RWPE2 (cell line): ENCODE data around the gene CLEC2D.

Experiments
- ATAC-seq: fragments of 200-7000 bp; cut with Tn5 transposase; 3 replicates; pipeline ENCODE4 v1.9.1; 2021; ENCODE audit warnings: low read depth
- DNase-seq: peaks from one replicate; pipeline ENCODE4 v3.0.0-alpha.2; 2020; ENCODE audit warnings: low spot score
- H3K27ac ChIP-seq: fragments of 450-650 bp; 2 replicates; pipeline ENCODE4 v1.5.1; 2017; ENCODE audit warnings: mild to moderate bottlenecking; ENCODE audit not compliant: poor library complexity, severe bottlenecking
- H3K27me3 ChIP-seq: fragments of 250-450 bp; sonication (Bioruptor Pico); 2 replicates; pipeline ENCODE4 v1.5.1; 2021; ENCODE audit warnings: mild to moderate bottlenecking, moderate library complexity; ENCODE audit not compliant: insufficient read depth, poor library complexity, severe bottlenecking
- H3K36me3 ChIP-seq: fragments of 250-450 bp; sonication (Bioruptor Pico); 2 replicates; pipeline ENCODE4 v1.5.1; 2020; ENCODE audit warnings: low read depth, mild to moderate bottlenecking, moderate library complexity
- H3K4me1 ChIP-seq: fragments of 250-450 bp; sonication (Bioruptor Pico); 2 replicates; pipeline ENCODE4 v1.5.1; 2021; ENCODE audit warnings: mild to moderate bottlenecking, moderate library complexity; ENCODE audit not compliant: insufficient read depth, poor library complexity, severe bottlenecking
- H3K4me3 ChIP-seq: fragments of 250-450 bp; sonication (Bioruptor Pico); 2 replicates; pipeline ENCODE4 v1.5.1; 2021; ENCODE audit warnings: mild to moderate bottlenecking, moderate library complexity; ENCODE audit not compliant: severe bottlenecking
- H3K9me3 ChIP-seq: fragments of 250-450 bp; sonication (Bioruptor Pico); 2 replicates; pipeline ENCODE4 v1.5.1; 2021; ENCODE audit warnings: mild to moderate bottlenecking, moderate library complexity; ENCODE audit not compliant: severe bottlenecking
- TF ChIP-seq, protein P1 (sequence below): fragments of 450-650 bp; IDR thresholded peaks from one replicate; pipeline ENCODE4 v1.5.1; 2017; ENCODE audit warnings: mild to moderate bottlenecking, moderate library complexity; ENCODE audit not compliant: poor library complexity, severe bottlenecking

CLEC2D gene

DNA sequence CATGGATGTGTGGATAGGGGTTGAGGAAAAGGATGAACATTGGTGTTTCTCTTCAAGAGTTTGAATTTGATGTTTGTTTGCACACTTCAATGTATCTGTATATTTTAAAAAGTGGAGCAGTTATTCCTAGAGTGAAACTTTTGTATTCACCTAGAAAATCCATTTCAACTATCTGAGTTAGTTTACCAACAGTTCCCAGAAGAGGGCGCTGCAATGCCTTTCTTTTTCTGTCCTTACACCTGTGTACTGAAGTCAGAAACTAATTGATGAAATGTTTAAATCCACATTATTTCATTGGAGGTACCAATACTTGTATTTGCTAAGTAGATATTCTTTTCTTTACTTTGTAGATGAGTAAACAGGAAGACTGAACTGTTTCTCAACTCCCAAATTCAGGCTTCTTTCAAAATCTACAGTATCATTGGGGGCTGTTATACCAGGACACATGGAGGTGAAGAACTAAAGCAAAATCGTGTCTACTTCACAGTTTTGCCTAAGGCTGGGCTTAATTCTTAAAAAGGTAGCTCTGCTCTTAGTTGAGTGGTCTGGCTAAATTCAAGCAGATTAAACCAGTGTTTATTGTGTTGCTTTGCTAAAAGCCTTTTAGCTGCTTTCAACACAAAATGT lies 35.2 kb upstream of the CLEC2D start:
- no peak for ATAC-seq
- peaks cover 4% of the 10 kb centered on the region for H3K4me1 ChIP-seq
- no peak overlapping the region for H3K27ac ChIP-seq
- no peak overlapping the region for H3K4me3 ChIP-seq
- TF ChIP-seq, protein P1, sequence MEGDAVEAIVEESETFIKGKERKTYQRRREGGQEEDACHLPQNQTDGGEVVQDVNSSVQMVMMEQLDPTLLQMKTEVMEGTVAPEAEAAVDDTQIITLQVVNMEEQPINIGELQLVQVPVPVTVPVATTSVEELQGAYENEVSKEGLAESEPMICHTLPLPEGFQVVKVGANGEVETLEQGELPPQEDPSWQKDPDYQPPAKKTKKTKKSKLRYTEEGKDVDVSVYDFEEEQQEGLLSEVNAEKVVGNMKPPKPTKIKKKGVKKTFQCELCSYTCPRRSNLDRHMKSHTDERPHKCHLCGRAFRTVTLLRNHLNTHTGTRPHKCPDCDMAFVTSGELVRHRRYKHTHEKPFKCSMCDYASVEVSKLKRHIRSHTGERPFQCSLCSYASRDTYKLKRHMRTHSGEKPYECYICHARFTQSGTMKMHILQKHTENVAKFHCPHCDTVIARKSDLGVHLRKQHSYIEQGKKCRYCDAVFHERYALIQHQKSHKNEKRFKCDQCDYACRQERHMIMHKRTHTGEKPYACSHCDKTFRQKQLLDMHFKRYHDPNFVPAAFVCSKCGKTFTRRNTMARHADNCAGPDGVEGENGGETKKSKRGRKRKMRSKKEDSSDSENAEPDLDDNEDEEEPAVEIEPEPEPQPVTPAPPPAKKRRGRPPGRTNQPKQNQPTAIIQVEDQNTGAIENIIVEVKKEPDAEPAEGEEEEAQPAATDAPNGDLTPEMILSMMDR = peak; percentile 50
- H3K36me3 ChIP-seq = no peaks in the 10 kb centered on the region
- H3K9me3 ChIP-seq = no peaks in the 10 kb centered on the region
- no peaks in the 10 kb centered on the region for H3K27me3 ChIP-seq
- no peak for DNase-seq

DNA sequence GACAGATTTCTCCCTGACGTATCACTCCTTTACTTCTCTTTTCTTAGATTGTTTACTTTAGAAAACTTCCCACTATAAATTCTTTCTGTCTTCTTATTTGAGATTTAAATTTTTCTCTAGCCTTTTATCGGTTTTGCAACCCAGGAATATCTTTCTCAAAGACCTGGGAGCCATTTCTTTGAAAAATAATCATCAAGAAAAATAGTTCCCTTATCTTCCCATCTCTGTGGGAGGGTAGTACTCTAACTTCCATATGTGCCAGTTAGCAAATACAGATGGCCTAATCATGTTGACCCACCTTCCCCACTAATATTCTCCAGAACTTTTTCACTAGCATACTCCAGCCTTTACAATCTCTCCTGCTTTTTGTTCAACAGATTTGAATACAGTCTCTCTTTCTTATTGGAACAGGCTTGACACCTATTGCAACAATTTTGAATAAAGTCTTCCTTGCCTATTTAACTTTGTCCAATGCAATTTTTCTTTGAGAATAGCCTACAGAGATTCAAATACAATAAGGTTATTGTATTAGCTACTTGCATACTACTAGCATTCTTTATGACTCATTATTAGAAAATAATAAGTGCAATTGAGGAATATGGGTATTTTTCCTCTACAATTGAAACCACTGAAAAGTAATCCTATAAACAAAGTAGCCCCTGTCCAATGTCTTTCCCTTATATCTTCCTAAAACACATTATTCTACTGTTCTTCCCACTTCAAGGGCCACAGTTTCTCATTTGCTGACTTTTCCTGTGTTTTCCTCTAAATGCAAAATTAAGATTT lies 34.4 kb upstream of the CLEC2D start:
- H3K4me3 ChIP-seq = no peak overlapping the region
- H3K36me3 ChIP-seq = no peaks in the 10 kb centered on the region
- no peak for DNase-seq
- no peak overlapping the region for H3K27ac ChIP-seq
- ATAC-seq = no peak
- no peaks in the 10 kb centered on the region for H3K9me3 ChIP-seq
- H3K27me3 ChIP-seq = no peaks in the 10 kb centered on the region
- TF ChIP-seq, protein P1 = no peak
- peaks cover 4% of the 10 kb centered on the region for H3K4me1 ChIP-seq

DNA sequence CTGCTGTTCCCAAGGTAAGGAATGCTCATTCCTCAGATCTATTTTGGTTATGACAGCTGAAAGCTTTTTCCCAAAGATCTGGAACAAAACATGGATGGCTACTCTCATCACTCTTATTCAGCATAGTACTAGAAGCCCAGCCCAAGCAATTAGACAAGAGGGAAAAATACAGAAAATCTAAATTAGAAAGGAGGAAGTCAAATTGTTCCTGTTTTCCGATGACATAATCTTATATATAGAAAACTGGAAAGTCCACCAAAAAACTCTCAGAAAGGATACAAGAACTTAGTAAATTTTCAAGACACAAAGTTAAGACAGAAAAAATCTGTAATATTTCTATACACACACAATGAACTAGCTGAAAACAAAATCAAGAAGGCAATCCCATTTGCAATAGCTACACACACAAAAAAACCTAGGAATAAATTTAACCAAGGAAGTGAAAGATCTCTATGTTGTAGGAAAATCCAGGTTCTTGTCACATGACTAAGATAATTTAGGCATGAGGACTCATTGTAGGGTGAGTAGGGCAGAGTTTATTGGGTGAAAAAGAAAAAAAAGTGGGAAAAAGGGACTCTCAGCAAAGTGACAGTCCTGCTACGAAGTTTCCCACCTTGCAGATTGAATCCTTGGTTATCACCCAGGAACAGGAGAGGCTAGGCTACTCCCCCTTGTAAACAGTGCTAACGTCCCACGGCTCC lies 33.2 kb upstream of the CLEC2D start:
- TF ChIP-seq, protein P1 = no peak

DNA sequence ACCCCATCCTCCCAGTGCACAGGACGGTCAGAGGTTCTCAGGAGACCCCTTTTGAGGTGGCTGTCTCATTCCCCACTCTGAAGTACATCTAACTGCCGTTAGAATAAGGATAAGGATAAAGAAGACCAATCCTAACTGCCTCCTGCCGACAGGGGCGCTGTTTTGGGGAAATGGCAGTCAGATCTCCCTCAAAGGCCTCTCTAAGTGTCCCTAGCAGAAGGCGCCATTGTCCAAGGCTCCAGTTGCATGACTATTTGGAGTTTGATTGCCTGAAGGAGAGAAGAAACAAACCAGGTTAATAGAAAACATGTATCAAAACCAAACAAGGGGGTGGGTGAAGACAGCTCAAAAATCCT lies 32.7 kb upstream of the CLEC2D start:
- H3K27ac ChIP-seq = no peak overlapping the region
- no peak overlapping the region for H3K4me3 ChIP-seq
- no peaks in the 10 kb centered on the region for H3K36me3 ChIP-seq
- TF ChIP-seq, protein P1 = no peak
- H3K27me3 ChIP-seq = no peaks in the 10 kb centered on the region
- H3K4me1 ChIP-seq = peaks cover 4% of the 10 kb centered on the region
- no peak for ATAC-seq
- no peak for DNase-seq
- H3K9me3 ChIP-seq = no peaks in the 10 kb centered on the region

More for the DNA sequence above, 33.2 kb upstream of the CLEC2D start:
- H3K27ac ChIP-seq = no peak overlapping the region
- H3K9me3 ChIP-seq = no peaks in the 10 kb centered on the region
- H3K27me3 ChIP-seq = no peaks in the 10 kb centered on the region
- no peak for DNase-seq
- no peak for ATAC-seq
- no peaks in the 10 kb centered on the region for H3K36me3 ChIP-seq
- H3K4me3 ChIP-seq = no peak overlapping the region
- peaks cover 4% of the 10 kb centered on the region for H3K4me1 ChIP-seq
